Muscle of back (tissue), 11 donors: ENCODE measurements around the gene SLC45A3. TPM values are rescaled to one million over a fixed set of nuclear protein-coding genes. Genes with fewer than 3 reads are reported as not detected.

ENCODE experiments used
- DNase-seq, 3 donors: peaks; one replicate each; pipeline versions ENCODE4 v3.0.0 to v3.0.0-alpha.2; 2013
- polyA plus RNA-seq, 10 donors: library from polyadenylated mRNA; unstranded; fragments of 120-200 nt; gene quantifications; one replicate each; pipeline ENCODE4 v1.2.1, GENCODE V29; 2013; ENCODE audit not compliant: insufficient read length in 10 of 10

The SLC45A3 gene
- polyA plus RNA-seq, 10 donors = 2.1 to 3.5 (median 3.0) TPM

GRCh38 chr1:205701420-205701819, 21.1 kb upstream of the SLC45A3 start:
- no peak for DNase-seq

GRCh38 chr1:205700865-205701401, 20.6 kb upstream of the SLC45A3 start:
- peak in 2 of 3 donors; percentile 44 to 72 for DNase-seq

- DNase-seq = no peak
Measured at GRCh38 chr1:205699416-205699815, 19.1 kb upstream of the SLC45A3 start.

- no peak for DNase-seq
Measured at GRCh38 chr1:205698921-205699320, 18.6 kb upstream of the SLC45A3 start.

- no peak for DNase-seq
Measured at GRCh38 chr1:205693421-205693991, 13.2 kb upstream of the SLC45A3 start.

- no peak for DNase-seq
Measured at GRCh38 chr1:205692423-205692822, 12.1 kb upstream of the SLC45A3 start.

GRCh38 chr1:205690122-205690756, 9.9 kb upstream of the SLC45A3 start:
- DNase-seq = no peak

- no peak for DNase-seq
Measured at GRCh38 chr1:205689479-205689878, 9.2 kb upstream of the SLC45A3 start.

GRCh38 chr1:205688171-205689080, 8.1 kb upstream of the SLC45A3 start:
- DNase-seq = no peak

GRCh38 chr1:205687242-205687641, 6.9 kb upstream of the SLC45A3 start:
- DNase-seq = no peak

- DNase-seq = no peak
Measured at GRCh38 chr1:205681364-205681763, 1.1 kb upstream of the SLC45A3 start.

- DNase-seq = peak in 1 of 3 donors; percentile 56
Measured at GRCh38 chr1:205678286-205679111, 1.8 kb downstream of the SLC45A3 start.

- no peak for DNase-seq
Measured at GRCh38 chr1:205677167-205677566, 3.1 kb downstream of the SLC45A3 start.

GRCh38 chr1:205676597-205676996, 3.7 kb downstream of the SLC45A3 start:
- DNase-seq = no peak

GRCh38 chr1:205676002-205676401, 4.3 kb downstream of the SLC45A3 start:
- DNase-seq = no peak

- DNase-seq = no peak
Measured at GRCh38 chr1:205675247-205675646, 5.1 kb downstream of the SLC45A3 start.

GRCh38 chr1:205672970-205673369, 7.3 kb downstream of the SLC45A3 start:
- no peak for DNase-seq

GRCh38 chr1:205672395-205672889, 7.9 kb downstream of the SLC45A3 start:
- no peak for DNase-seq

GRCh38 chr1:205670611-205671430, 9.5 kb downstream of the SLC45A3 start:
- DNase-seq = no peak

GRCh38 chr1:205670150-205670446, 10.2 kb downstream of the SLC45A3 start:
- no peak for DNase-seq
